GM21447 (cell line): ENCODE data around the gene RAB4A.
"Not testable (repeated sequence)": the region's sequence is repeated elsewhere in the genome, so short reads cannot be mapped to it uniquely, and the experiment has no call there.

Experiments
- ATAC-seq: cut with Tn5 transposase; IDR thresholded peaks from one replicate; pipeline ENCODE4 v1.9.1; 2021; ENCODE audit not compliant: unreplicated experiment

Gene RAB4A

GRCh38 chr1:229271448-229272159, 693 bp downstream of the RAB4A start:
- ATAC-seq: peak; percentile 57

GRCh38 chr1:229272164-229273158, 1.6 kb downstream of the RAB4A start:
- no peak for ATAC-seq

- ATAC-seq: no peak
These were observed 2.8 kb downstream of the RAB4A start for GRCh38 chr1:229273507-229274232.

GRCh38 chr1:229275005-229275404, 4.1 kb downstream of the RAB4A start:
- ATAC-seq: no peak

- ATAC-seq: no peak
These were observed 7.3 kb downstream of the RAB4A start for GRCh38 chr1:229278120-229278741.

- no peak for ATAC-seq
These were observed 8.3 kb downstream of the RAB4A start for GRCh38 chr1:229279242-229279641.

- ATAC-seq: no peak
These were observed 9.3 kb downstream of the RAB4A start for GRCh38 chr1:229280037-229280828.

GRCh38 chr1:229280921-229281320, 10.0 kb downstream of the RAB4A start:
- ATAC-seq: no peak

- no peak for ATAC-seq
These were observed 10.5 kb downstream of the RAB4A start for GRCh38 chr1:229281339-229281926.

GRCh38 chr1:229282295-229282823, 11.4 kb downstream of the RAB4A start:
- ATAC-seq: no peak

GRCh38 chr1:229283183-229283611, 12.3 kb downstream of the RAB4A start:
- ATAC-seq: no peak

GRCh38 chr1:229284887-229285286, 14.0 kb downstream of the RAB4A start:
- no peak for ATAC-seq

GRCh38 chr1:229285440-229285839, 14.5 kb downstream of the RAB4A start:
- no peak for ATAC-seq

- ATAC-seq: no peak
These were observed 15.3 kb downstream of the RAB4A start for GRCh38 chr1:229286099-229286766.

- ATAC-seq: no peak
These were observed 16.4 kb downstream of the RAB4A start for GRCh38 chr1:229287267-229287666.

- ATAC-seq: no peak
These were observed 17.6 kb downstream of the RAB4A start for GRCh38 chr1:229288516-229288915.

GRCh38 chr1:229291686-229292085, 20.8 kb downstream of the RAB4A start:
- ATAC-seq: not testable (repeated sequence)

- ATAC-seq: no peak
These were observed 22.8 kb downstream of the RAB4A start for GRCh38 chr1:229293528-229294204.
